ENCODE data around the gene TGM6. TPM values are rescaled to one million over a fixed set of nuclear protein-coding genes. Genes with fewer than 3 reads are reported as not detected.

Gene TGM6
- polyA plus RNA-seq, 1 experiment: not detected

- no peak for TF ChIP-seq CTCF (IDR thresholded peaks at IDR 0.05; ENCODE audit: low read depth, low read length)
- POLR2A ChIA-PET: no interaction called here
- CTCF ChIA-PET: no interaction called here
- Histone ChIP-seq H3K27ac (ENCODE audit: low read depth, low read length) (no peak overlapping the region), H3K27me3 (ENCODE audit: control insufficient read depth, insufficient read depth, low read length) (peaks cover 2% of the 10 kb centered on the region), H3K9me3 (ENCODE audit: control insufficient read depth, insufficient read depth, low read length) (no peaks in the 10 kb centered on the region), H3K4me3 (ENCODE audit: low read depth, low read length) (no peak overlapping the region)
- DNase-seq (ENCODE audit: low read depth, low spot score): no peak
These were observed 15.0 kb upstream of the TGM6 start for GRCh38 chr20:2365666-2366065.

GRCh38 chr20:2368621-2369020 lies 12.1 kb upstream of the TGM6 start:
- Histone ChIP-seq H3K9me3 (ENCODE audit: control insufficient read depth, insufficient read depth, low read length) (no peaks in the 10 kb centered on the region), H3K27ac (ENCODE audit: low read depth, low read length) (no peak overlapping the region), H3K27me3 (ENCODE audit: control insufficient read depth, insufficient read depth, low read length) (peaks cover 6% of the 10 kb centered on the region), H3K4me3 (ENCODE audit: low read depth, low read length) (no peak overlapping the region)
- TF ChIP-seq CTCF (IDR thresholded peaks at IDR 0.05; ENCODE audit: low read depth, low read length): no peak
- POLR2A ChIA-PET: no interaction called here
- DNase-seq (ENCODE audit: low read depth, low spot score): no peak
- CTCF ChIA-PET: no interaction called here

- CTCF ChIA-PET: no interaction called here
- POLR2A ChIA-PET: no interaction called here
- no peak for TF ChIP-seq CTCF (IDR thresholded peaks at IDR 0.05; ENCODE audit: low read depth, low read length)
These were observed 7.6 kb upstream of the TGM6 start for GRCh38 chr20:2373098-2373497.

GRCh38 chr20:2374346-2375125 lies 6.2 kb upstream of the TGM6 start:
- Histone ChIP-seq H3K27ac (ENCODE audit: low read depth, low read length) (no peak overlapping the region), H3K27me3 (ENCODE audit: control insufficient read depth, insufficient read depth, low read length) (peaks cover 5% of the 10 kb centered on the region), H3K4me3 (ENCODE audit: low read depth, low read length) (no peak overlapping the region), H3K9me3 (ENCODE audit: control insufficient read depth, insufficient read depth, low read length) (no peaks in the 10 kb centered on the region)
- ChIA-PET CTCF (no interaction called here), POLR2A (no interaction called here)
- TF ChIP-seq CTCF (IDR thresholded peaks at IDR 0.05; ENCODE audit: low read depth, low read length): no peak
- DNase-seq (ENCODE audit: low read depth, low spot score): no peak

More at GRCh38 chr20:2373098-2373497, 7.6 kb upstream of the TGM6 start:
- Histone ChIP-seq H3K9me3 (ENCODE audit: control insufficient read depth, insufficient read depth, low read length) (no peaks in the 10 kb centered on the region), H3K27ac (ENCODE audit: low read depth, low read length) (no peak overlapping the region), H3K4me3 (ENCODE audit: low read depth, low read length) (no peak overlapping the region), H3K27me3 (ENCODE audit: control insufficient read depth, insufficient read depth, low read length) (peaks cover 6% of the 10 kb centered on the region)
- DNase-seq (ENCODE audit: low read depth, low spot score): no peak

- Histone ChIP-seq H3K9me3 (ENCODE audit: control insufficient read depth, insufficient read depth, low read length) (no peaks in the 10 kb centered on the region), H3K27ac (ENCODE audit: low read depth, low read length) (no peak overlapping the region), H3K27me3 (ENCODE audit: control insufficient read depth, insufficient read depth, low read length) (no peaks in the 10 kb centered on the region), H3K4me3 (ENCODE audit: low read depth, low read length) (no peak overlapping the region)
- DNase-seq (ENCODE audit: low read depth, low spot score): no peak
- ChIA-PET POLR2A (no interaction called here), CTCF (interaction anchor here (0.5 kb wide), 1 partner anchor 1651 kb away, joined by 3 read pairs; no protein-coding TSS in a partner anchor)
- no peak for TF ChIP-seq CTCF (IDR thresholded peaks at IDR 0.05; ENCODE audit: low read depth, low read length)
These were observed 1.8 kb upstream of the TGM6 start for GRCh38 chr20:2378893-2379292.

All from AG04450 (cell line).